Panc1 (cell line): Measurements from ENCODE around the gene OPTC. TPM values are rescaled to one million over a fixed set of nuclear protein-coding genes. Genes with fewer than 3 reads are reported as not detected.

Experiments used
- ATAC-seq: fragments of 200-7000 bp; cut with Tn5 transposase; 2 replicates; pipeline ENCODE4 v1.9.1; 2020; ENCODE audit warnings: mild to moderate bottlenecking, moderate library complexity
- BruUV-seq: library from RNA; stranded (reverse); fragments of 400-500 nt; replicated peaks from 2 replicates; lab custom pipeline; 2021; lab: Mats Ljungman, UMichigan
- CTCF ChIA-PET: fragments of 300-600 bp; sonication (Branson Sonifier 250); formaldehyde crosslinking; loops from one replicate; lab custom pipeline; 2022; ENCODE audit warnings: antibody characterized with exemption; lab: Charles Lee
- POLR2A ChIA-PET: fragments of 300-600 bp; sonication (Branson Sonifier 250); formaldehyde crosslinking; loops from one replicate; lab custom pipeline; 2022; ENCODE audit warnings: antibody characterized with exemption; lab: Charles Lee
- DNase-seq: peaks from one replicate; pipeline ENCODE4 v3.0.0-alpha.2; 2010; ENCODE audit warnings: low read depth, low spot score
- H3K27ac ChIP-seq: 2 replicates; pipeline ENCODE4 v1.5.1; 2011; ENCODE audit warnings: mild to moderate bottlenecking, low read length, inconsistent platforms
- H3K27me3 ChIP-seq: fragments of 200-500 bp; sonication (Bioruptor generic); 2 replicates; pipeline ENCODE4 v1.6.0; 2014; ENCODE audit warnings: low read length, inconsistent platforms; ENCODE audit not compliant: control insufficient read depth, insufficient read depth
- H3K36me3 ChIP-seq: fragments of 200-500 bp; sonication (Bioruptor generic); 2 replicates; pipeline ENCODE4 v1.5.1; 2014; ENCODE audit warnings: inconsistent platforms, mild to moderate bottlenecking, low read length, moderate library complexity; ENCODE audit not compliant: control insufficient read depth, insufficient read depth
- H3K4me1 ChIP-seq: 2 replicates; pipeline ENCODE4 v1.5.1; 2011; ENCODE audit warnings: inconsistent platforms, mild to moderate bottlenecking, low read length, moderate library complexity; ENCODE audit not compliant: control insufficient read depth, insufficient read depth
- H3K4me3 ChIP-seq, 2 experiments: 2 replicates each; pipeline ENCODE4 v1.5.1; 2011 to 2012; ENCODE audit warnings: low read depth in 2 of 2, low read length in 2 of 2, mild to moderate bottlenecking in 2 of 2, inconsistent platforms in 1 of 2, moderate library complexity in 1 of 2
- H3K9me3 ChIP-seq: fragments of 200-500 bp; sonication (Bioruptor generic); 2 replicates; pipeline ENCODE4 v1.5.1; 2014; ENCODE audit warnings: low read depth, mild to moderate bottlenecking, inconsistent platforms, low read length, moderate library complexity; ENCODE audit not compliant: control insufficient read depth, insufficient read depth
- POLR2AphosphoS5 ChIP-seq: IDR thresholded peaks from 2 replicates; pipeline ENCODE4 v1.6.1; 2012; ENCODE audit warnings: mild to moderate bottlenecking, low read depth, low read length, moderate library complexity
- SIN3A ChIP-seq: IDR thresholded peaks from 2 replicates; pipeline ENCODE4 v1.6.1; 2012; ENCODE audit warnings: low read depth, mild to moderate bottlenecking, low read length, moderate library complexity, borderline replicate concordance; ENCODE audit not compliant: insufficient read depth
- TCF7L2 ChIP-seq: IDR thresholded peaks from 2 replicates; pipeline ENCODE4 v1.6.1; 2011; ENCODE audit warnings: mild to moderate bottlenecking, low read depth, low read length, inconsistent platforms
- in situ Hi-C: cut with HindIII; loops from 2 replicates; pipeline ENCODE4 v1.10.0; 2016; ENCODE audit warnings: low sequenced_read_pairs, low pct_unique_long_range_greater_than_20kb
- intact Hi-C: fragments of 100-400 bp; cut with micrococcal nuclease; formaldehyde crosslinking; loops from one replicate; pipeline ENCODE4 v1.10.0; 2022; ENCODE audit not compliant: unreplicated experiment
- total RNA-seq: library from RNA; stranded (reverse); gene quantifications from one replicate; pipeline ENCODE4 v1.2.1, GENCODE V29; 2021; ENCODE audit not compliant: unreplicated experiment
- TF ChIP-seq, protein P1 (sequence below), 2 experiments: IDR thresholded peaks; 2 replicates each; pipeline ENCODE4 v1.6.1; 2011 to 2012; ENCODE audit warnings: low read depth in 2 of 2, control low read depth in 1 of 2, low read length in 1 of 2, mild to moderate bottlenecking in 1 of 2, moderate library complexity in 1 of 2; ENCODE audit not compliant: insufficient read depth in 1 of 2
- TF ChIP-seq, protein P2 (sequence below): fragments of 450-650 bp; IDR thresholded peaks from 2 replicates; pipeline ENCODE4 v1.5.1; 2017; ENCODE audit warnings: mild to moderate bottlenecking

Gene OPTC
- total RNA-seq, 1 experiment from 2014 or later = not detected

- intact Hi-C loops = no loop called here
- DNase-seq (no peak), ATAC-seq (no peak)
- POLR2A ChIA-PET = no interaction called here
- H3K4me1 ChIP-seq = no peaks in the 10 kb centered on the region
- no TSS peak for BruUV-seq
- in situ Hi-C loops = no loop called here
- H3K27ac ChIP-seq = no peak overlapping the region
- H3K36me3 ChIP-seq = no peaks in the 10 kb centered on the region
- H3K4me3 ChIP-seq = no peak overlapping the region
- CTCF ChIA-PET = no interaction called here
- TF ChIP-seq, protein P1, sequence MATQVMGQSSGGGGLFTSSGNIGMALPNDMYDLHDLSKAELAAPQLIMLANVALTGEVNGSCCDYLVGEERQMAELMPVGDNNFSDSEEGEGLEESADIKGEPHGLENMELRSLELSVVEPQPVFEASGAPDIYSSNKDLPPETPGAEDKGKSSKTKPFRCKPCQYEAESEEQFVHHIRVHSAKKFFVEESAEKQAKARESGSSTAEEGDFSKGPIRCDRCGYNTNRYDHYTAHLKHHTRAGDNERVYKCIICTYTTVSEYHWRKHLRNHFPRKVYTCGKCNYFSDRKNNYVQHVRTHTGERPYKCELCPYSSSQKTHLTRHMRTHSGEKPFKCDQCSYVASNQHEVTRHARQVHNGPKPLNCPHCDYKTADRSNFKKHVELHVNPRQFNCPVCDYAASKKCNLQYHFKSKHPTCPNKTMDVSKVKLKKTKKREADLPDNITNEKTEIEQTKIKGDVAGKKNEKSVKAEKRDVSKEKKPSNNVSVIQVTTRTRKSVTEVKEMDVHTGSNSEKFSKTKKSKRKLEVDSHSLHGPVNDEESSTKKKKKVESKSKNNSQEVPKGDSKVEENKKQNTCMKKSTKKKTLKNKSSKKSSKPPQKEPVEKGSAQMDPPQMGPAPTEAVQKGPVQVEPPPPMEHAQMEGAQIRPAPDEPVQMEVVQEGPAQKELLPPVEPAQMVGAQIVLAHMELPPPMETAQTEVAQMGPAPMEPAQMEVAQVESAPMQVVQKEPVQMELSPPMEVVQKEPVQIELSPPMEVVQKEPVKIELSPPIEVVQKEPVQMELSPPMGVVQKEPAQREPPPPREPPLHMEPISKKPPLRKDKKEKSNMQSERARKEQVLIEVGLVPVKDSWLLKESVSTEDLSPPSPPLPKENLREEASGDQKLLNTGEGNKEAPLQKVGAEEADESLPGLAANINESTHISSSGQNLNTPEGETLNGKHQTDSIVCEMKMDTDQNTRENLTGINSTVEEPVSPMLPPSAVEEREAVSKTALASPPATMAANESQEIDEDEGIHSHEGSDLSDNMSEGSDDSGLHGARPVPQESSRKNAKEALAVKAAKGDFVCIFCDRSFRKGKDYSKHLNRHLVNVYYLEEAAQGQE (IDR thresholded peaks at IDR 0.05; ENCODE audit: insufficient read depth in 1 of 2, low read depth in 2 of 2, low read length in 1 of 2) = no peak
- TF ChIP-seq SIN3A (no peak), TCF7L2 (no peak), POLR2AphosphoS5 (no peak)
- TF ChIP-seq, protein P2, sequence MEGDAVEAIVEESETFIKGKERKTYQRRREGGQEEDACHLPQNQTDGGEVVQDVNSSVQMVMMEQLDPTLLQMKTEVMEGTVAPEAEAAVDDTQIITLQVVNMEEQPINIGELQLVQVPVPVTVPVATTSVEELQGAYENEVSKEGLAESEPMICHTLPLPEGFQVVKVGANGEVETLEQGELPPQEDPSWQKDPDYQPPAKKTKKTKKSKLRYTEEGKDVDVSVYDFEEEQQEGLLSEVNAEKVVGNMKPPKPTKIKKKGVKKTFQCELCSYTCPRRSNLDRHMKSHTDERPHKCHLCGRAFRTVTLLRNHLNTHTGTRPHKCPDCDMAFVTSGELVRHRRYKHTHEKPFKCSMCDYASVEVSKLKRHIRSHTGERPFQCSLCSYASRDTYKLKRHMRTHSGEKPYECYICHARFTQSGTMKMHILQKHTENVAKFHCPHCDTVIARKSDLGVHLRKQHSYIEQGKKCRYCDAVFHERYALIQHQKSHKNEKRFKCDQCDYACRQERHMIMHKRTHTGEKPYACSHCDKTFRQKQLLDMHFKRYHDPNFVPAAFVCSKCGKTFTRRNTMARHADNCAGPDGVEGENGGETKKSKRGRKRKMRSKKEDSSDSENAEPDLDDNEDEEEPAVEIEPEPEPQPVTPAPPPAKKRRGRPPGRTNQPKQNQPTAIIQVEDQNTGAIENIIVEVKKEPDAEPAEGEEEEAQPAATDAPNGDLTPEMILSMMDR = no peak
- no peaks in the 10 kb centered on the region for H3K9me3 ChIP-seq
- H3K27me3 ChIP-seq = peaks cover 3% of the 10 kb centered on the region; the same call in 1 of the 2 replicates
Observed at GRCh38 chr1:203495845-203496244, 1.9 kb downstream of the OPTC start.

GRCh38 chr1:203497269-203497777 is 3.4 kb downstream of the OPTC start:
- Histone ChIP-seq H3K27ac (no peak overlapping the region), H3K4me3 (no peak overlapping the region), H3K27me3 (peaks cover 2% of the 10 kb centered on the region; the same call in 1 of the 2 replicates), H3K4me1 (no peaks in the 10 kb centered on the region), H3K9me3 (no peaks in the 10 kb centered on the region), H3K36me3 (no peaks in the 10 kb centered on the region)
- TF ChIP-seq TCF7L2 = no peak
- TF ChIP-seq, protein P1 (IDR thresholded peaks at IDR 0.05; ENCODE audit: insufficient read depth in 1 of 2, low read depth in 2 of 2, low read length in 1 of 2) = no peak
- no peak for TF ChIP-seq POLR2AphosphoS5
- TF ChIP-seq SIN3A = no peak
- TF ChIP-seq, protein P2 = no peak
- ATAC-seq (no peak), DNase-seq (no peak)
- BruUV-seq = no TSS peak
- CTCF ChIA-PET = interaction anchor here (0.7 to 1.0 kb wide), 2 partner anchors 9 to 224 kb away, joined by 3 to 4 read pairs; no protein-coding TSS in a partner anchor
- intact Hi-C loops = no loop called here
- POLR2A ChIA-PET = no interaction called here
- in situ Hi-C loops = no loop called here
